Inferior parietal cortex (tissue), 1 donor: ENCODE measurements around the gene LGALS7.
"Not testable (repeated sequence)": the region's sequence is repeated elsewhere in the genome, so short reads cannot be mapped to it uniquely, and the experiment has no call there.

ENCODE experiments used
- DNase-seq: peaks from one replicate; pipeline ENCODE4 v3.0.0-alpha.2; 2016; ENCODE audit errors: extremely low spot score

The LGALS7 gene

DNA sequence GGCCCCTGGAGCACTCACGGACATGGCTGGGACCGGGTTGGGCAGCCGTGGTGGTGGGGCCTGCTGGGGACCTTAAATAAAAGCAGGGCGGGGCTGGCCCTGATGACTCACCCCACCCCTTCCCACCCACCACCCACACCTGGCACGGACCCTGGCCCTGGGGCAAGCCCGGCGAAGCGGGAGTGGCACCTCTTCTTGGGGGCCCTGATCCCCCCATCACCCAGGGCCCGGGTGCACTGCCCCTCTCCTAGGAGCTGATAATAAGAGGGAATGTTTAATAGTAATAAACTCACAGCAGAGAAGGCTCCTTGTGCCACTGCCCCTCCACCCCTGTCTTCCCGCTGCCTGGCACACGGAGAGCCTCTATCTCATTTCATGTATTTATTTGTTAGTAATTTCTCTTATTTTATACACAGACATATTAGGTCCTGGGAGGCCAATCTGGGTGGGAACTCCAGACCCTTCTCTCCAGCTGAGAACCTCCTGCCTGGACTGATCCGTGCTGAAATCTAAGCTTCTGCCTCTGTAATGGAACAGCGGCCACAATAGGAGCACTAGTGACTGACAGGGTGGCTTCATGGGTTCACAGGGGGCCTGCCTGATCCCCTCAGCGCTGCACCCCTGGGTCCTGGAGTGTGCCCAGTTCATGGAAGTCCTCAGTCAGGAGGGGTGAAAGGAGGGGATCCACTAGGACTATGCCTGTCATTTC lies at the start of gene LGALS7:
TSS of gene LGALS7 (minus strand) at position 49 of the 709 bp plus-strand sequence. CDS start at position 24, 25 bp downstream.
- no peak for DNase-seq

DNA sequence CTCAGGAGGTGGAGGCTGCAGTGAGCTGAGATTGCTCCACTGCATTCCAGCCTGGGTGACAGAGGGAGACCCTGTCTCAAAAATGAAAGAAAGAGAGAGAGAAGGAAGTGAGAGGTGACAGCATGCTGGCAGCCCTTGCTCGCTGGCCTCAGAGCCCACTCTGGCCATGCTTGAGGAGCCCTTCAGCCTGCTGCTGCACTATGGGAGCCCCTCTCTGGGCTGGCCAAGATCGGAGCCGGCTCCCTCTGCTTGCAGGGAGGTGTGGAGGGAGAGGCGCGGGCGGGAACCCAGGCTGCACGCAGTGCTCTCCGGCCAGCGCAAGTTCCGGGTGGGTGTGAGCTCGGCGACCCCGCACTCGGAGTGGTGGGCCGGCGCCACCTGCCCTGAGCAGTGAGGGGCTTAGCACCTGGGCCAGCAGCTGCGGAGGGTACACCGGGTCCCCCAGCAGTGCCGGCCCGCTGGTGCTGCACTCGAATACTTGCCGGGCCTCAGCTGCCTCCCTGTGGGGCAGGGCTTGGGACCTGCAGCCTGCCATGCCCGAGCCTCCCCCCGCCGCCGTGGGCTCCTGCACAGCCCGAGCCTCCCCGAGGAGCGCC lies 48.0 kb upstream of the LGALS7 start:
- DNase-seq: not testable (repeated sequence)

DNA sequence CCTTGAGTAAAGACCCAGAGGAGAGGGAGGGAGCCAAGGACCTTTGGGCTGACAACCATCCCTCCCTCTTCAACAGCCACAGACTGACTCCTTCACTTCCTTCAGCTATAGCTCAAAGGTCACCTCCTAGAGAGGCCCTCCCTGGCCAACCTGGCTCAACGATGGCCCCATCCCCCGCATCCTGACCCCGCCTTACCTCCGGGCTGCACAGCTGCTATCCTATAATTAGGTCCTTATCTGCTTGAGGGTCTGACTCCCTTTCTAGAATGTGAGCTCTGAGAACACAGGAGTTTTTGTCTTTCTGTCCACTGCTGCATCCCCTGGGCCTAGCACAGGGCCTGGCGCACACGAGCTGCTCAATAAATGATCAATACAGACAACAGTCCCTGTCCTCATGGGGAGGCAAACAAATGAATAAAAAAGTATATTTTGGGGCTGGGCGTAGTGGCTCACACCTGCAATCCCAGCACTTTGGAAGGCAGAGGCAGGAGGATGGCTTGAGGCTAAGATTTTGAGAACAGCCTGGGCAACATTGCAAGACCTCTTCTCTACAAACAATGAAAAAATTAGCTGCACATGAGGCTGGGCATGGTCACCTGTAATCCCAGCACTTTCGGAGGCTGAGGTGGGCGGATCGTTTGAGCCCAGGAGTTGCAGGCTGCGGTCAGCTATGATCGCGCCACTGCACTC lies 46.1 kb upstream of the LGALS7 start:
- DNase-seq: no peak

DNA sequence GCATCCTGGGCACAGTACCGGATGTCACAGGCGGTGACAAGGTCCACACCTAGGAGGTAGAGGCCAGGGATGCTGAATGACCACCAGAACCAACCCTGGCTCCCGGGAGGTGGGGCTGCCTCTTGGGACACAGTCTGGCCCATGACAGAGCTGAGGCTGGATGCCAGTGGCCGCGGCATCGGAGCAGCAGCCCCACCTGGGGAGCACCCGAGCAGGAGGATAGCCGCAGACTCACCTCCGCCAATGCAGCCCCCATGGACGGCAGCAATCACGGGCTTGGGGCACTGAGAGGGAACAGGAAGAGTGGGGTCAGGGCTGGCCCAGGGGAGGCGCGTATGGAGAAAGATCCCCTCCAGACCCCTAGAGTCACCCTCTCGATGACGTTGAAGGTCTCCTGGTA lies 43.8 kb upstream of the LGALS7 start:
- no peak for DNase-seq

DNA sequence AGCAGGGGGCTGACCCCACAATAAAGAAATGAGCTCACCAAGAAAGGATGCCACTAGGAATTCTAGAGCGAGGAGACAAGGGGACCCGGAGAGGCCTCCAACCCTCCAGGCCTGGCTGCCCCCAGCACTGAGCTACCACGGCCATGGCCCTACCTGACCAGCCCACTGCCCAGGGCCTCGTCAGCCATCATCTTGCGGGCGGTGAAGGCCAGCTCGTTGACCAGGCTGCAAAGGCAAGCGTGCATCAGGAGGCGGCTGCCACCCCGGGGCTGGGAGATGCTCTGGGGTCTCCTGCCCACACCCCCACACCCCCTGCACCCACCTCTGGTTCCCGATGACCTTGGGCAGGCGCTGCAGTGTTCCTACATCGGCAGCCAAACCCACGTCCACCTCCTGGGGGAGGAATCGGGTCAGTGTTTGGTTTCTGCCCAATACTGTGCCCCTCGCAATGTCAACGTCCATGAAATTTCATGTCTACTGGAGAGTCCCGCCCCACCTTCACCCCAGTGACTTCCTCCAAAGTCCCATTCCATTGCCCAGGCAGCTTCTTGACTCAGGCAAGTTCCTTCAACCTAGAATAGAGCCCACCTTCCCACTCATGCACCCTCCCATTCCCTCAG lies 42.9 kb upstream of the LGALS7 start:
- no peak for DNase-seq

DNA sequence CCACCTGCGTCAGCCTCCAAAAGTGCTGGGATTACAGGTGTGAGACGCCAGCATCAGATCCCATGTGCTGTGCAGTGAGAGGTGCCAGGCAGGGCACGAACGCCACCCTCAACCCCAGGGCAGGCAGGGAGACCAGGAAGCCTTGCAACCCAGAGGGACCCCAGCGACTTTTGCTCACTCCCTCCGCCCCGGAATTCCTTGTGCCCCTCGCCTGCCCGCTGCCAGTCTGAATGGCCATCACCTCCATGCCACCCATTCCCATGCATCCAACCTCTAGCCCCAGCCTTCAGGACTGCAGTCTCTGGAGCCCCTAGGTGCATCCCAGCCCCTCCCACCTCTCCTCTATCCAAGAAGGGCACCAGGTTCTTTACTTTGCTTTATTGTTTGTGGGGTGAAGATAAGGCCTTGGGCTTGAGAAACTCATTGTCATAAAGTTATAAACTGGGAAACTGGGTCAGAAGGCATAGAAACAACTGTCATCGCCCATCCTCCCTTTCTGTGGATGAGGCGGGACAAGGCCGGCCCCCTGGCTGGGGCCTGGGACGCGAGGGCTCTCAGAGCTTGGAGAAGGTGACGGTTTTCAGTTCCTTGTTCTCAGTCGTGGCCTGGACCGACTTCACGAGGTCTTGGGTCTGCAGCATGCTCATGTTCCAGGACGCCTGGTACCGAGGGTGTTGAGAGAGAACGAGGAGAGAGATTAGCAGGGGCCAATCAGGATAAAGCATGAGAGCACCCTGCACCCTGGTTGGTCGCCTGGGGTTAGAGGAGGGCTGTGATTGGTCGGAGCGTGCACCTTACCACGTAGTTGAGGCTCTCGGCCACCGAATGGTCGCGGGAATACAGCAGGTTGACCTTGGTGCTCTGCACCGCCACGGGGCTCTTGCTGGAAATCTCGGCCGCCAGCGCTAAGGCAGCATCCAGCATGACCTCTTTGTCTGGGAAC lies 42.0 kb upstream of the LGALS7 start:
- no peak for DNase-seq

DNA sequence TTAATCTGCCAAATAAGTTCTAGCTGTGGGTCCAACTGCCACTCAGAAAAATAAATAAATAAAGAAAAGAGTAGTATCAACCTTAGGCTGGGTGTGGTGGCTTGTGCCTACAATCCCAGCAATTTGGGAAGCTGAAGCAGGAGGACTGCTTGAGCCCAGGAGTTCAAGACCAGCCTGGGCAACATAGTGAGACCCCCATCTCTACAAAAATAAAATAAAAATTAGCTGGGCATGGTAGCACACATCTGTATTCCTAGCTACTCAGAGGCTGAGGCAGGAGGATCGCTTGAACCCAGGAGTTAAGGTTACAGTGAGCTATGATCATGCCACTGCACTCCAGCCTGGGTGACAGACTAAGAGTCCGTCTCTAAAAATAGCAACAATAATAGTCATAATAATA lies 40.6 kb upstream of the LGALS7 start:
- not testable (repeated sequence) for DNase-seq

DNA sequence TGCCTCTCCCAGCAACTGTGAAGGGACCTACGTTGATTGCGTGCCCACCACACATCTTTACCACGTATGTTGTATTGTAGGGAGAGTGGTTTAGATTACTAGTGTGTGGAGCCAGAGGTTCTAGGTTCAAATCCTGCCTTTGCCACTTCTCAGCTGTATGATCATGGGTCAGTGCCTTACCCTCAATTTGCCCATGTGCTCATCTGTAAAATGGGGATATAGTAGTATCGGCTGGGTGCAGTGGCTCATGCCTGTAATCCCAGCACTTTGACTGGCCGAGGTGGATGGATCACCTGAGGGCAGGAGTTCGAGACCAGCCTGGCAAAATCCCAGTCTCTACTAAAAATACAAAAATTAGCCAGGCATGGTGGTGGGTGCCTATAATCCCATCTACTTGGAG lies 40.0 kb upstream of the LGALS7 start:
- DNase-seq: no peak

GRCh38 chr19:38812841-38813320 lies 39.6 kb upstream of the LGALS7 start, which contains the start of gene LGALS4:
Gene LGALS4, minus strand, starts transcription at chr19:38812945. Its CDS starts 59 bp downstream, at chr19:38812886.
- DNase-seq: no peak

GRCh38 chr19:38812009-38812840 lies 38.9 kb upstream of the LGALS7 start:
- no peak for DNase-seq

DNA sequence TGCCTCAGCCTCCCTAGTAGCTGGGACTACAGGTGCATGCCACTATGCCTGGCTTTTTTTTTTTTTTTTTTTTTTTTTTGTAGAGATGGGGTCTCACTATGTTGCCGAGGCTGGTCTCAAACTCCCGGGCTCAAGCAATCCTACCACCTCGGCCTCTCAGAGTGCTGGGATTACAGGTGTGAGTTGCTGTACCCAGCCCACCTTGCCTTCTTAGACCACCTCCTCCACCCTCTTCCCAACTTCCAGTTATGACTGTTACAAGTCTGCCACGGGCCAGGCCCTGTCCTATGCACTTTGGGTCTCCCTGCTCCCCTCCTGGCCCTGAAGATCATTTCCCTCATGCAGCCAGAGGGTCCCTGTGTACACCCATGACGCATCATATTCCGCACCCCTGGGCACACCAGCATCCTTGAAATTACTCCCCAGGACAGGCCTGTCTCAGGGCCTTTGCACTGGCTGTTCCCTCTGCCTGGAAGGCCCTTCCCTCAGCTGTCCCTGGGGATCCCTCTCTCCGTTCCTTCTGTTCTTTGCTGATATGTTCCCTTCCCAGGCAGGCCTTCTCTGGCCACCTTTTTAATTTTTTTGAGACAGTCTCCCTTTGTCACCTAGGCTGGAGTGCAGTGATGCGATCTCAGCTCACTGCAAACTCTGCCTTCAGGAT lies 36.4 kb upstream of the LGALS7 start:
- no peak for DNase-seq

DNA sequence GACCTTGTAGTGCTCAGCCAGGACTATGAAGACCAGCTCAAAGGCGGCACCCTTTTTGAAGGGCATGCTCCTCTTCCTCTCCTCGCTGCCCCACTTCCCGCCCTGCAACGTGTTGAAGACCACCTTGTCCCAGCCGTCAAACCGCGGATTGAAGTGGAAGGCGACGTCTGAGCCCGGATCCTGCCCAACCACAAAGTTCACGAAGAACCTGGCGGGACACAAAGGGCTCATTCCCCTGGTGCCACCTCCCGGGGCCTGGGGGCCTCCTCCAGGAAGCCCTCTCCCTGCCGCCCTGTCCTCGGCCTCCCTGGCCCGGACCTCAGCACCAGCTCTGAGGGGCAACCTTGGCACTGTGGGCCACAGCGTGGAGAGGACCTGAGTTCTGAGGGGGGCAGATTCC lies 35.4 kb upstream of the LGALS7 start:
- DNase-seq: no peak

- not testable (repeated sequence) for DNase-seq
These were observed 34.2 kb upstream of the LGALS7 start for GRCh38 chr19:38807374-38808098.

- DNase-seq: no peak
These were observed 33.1 kb upstream of the LGALS7 start for GRCh38 chr19:38806371-38806770.

- no peak for DNase-seq
These were observed 31.9 kb upstream of the LGALS7 start for GRCh38 chr19:38805180-38805579.

GRCh38 chr19:38803543-38803942 lies 30.2 kb upstream of the LGALS7 start:
- no peak for DNase-seq

- no peak for DNase-seq
These were observed 28.2 kb upstream of the LGALS7 start for GRCh38 chr19:38801359-38802095.
